Astrocyte (in vitro differentiated cells and primary cell): ENCODE data around the gene GUK1.

Experiments
- EZH2 ChIP-seq: IDR thresholded peaks from 2 replicates; pipeline ENCODE4 v1.6.1; 2012; ENCODE audit warnings: mild to moderate bottlenecking, low read length, inconsistent platforms; ENCODE audit not compliant: insufficient read depth
- TF ChIP-seq, protein P1 (sequence below): IDR thresholded peaks from 2 replicates; pipeline ENCODE4 v1.5.1; 2011; ENCODE audit warnings: low read depth, mild to moderate bottlenecking, inconsistent platforms, low read length, moderate library complexity; ENCODE audit not compliant: insufficient read depth

DNA sequence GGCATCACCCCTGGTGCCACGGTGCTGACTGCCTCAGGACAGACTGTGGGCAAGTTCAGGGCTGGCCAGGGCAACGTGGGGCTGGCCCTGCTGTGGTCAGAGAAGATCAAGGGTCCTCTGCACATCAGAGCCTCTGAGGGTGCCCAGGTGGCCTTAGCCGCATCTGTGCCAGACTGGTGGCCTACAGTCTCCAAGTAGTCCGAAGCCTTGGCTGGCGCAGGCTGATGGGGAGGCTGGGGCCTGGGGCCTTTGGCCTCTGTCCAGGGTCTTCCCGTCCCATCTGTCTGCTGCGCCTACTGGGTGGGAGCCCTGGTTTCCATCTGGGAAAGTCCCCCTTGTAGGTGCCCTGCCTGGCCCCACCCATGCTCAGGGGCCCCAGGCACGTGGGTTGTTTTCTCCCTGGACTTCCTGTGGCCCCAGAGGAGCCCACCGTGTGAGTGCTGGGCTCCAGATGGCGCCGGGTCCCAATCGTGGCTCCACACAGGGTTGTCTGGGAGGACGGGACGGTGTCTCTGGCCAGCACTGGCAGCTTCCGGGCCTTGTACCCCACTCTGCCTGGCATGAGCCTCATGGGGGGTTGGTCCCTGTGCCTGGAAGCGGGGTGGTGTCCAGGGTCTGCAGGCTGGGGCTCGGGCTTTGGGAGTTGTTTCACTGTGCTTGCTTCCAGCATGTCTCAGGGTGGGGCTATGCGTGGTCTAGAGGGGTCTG, 35.4 kb downstream of the GUK1 start:
- TF ChIP-seq, protein P1, sequence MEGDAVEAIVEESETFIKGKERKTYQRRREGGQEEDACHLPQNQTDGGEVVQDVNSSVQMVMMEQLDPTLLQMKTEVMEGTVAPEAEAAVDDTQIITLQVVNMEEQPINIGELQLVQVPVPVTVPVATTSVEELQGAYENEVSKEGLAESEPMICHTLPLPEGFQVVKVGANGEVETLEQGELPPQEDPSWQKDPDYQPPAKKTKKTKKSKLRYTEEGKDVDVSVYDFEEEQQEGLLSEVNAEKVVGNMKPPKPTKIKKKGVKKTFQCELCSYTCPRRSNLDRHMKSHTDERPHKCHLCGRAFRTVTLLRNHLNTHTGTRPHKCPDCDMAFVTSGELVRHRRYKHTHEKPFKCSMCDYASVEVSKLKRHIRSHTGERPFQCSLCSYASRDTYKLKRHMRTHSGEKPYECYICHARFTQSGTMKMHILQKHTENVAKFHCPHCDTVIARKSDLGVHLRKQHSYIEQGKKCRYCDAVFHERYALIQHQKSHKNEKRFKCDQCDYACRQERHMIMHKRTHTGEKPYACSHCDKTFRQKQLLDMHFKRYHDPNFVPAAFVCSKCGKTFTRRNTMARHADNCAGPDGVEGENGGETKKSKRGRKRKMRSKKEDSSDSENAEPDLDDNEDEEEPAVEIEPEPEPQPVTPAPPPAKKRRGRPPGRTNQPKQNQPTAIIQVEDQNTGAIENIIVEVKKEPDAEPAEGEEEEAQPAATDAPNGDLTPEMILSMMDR: no peak
- TF ChIP-seq EZH2: no peak
